ENCODE results near the gene ARFGAP3.

Gene ARFGAP3

GRCh38 chr22:42856865-42857704, at the start of gene ARFGAP3:
TSS of gene ARFGAP3 (minus strand) at chr22:42857273. CDS start at chr22:42857182, 91 bp downstream.
- no peak for FAIRE-seq

GRCh38 chr22:42905702-42906183, 48.7 kb upstream of the ARFGAP3 start:
- no peak for FAIRE-seq

GRCh38 chr22:42905217-42905616, 48.1 kb upstream of the ARFGAP3 start:
- no peak for FAIRE-seq

GRCh38 chr22:42904050-42904449, 47.0 kb upstream of the ARFGAP3 start:
- FAIRE-seq: no peak

- no peak for FAIRE-seq
These were observed 45.9 kb upstream of the ARFGAP3 start for GRCh38 chr22:42902875-42903510.

- no peak for FAIRE-seq
These were observed 44.9 kb upstream of the ARFGAP3 start for GRCh38 chr22:42901790-42902508.

- FAIRE-seq: no peak
These were observed 40.9 kb upstream of the ARFGAP3 start for GRCh38 chr22:42897960-42898359.

GRCh38 chr22:42895541-42895981, 38.5 kb upstream of the ARFGAP3 start:
- no peak for FAIRE-seq

GRCh38 chr22:42895087-42895486, 38.0 kb upstream of the ARFGAP3 start:
- no peak for FAIRE-seq

GRCh38 chr22:42893371-42894150, 36.5 kb upstream of the ARFGAP3 start:
- FAIRE-seq: no peak

- FAIRE-seq: no peak
These were observed 35.7 kb upstream of the ARFGAP3 start for GRCh38 chr22:42892571-42893316.

- no peak for FAIRE-seq
These were observed 35.1 kb upstream of the ARFGAP3 start for GRCh38 chr22:42892156-42892555.

- no peak for FAIRE-seq
These were observed 34.6 kb upstream of the ARFGAP3 start for GRCh38 chr22:42891696-42892095.

GRCh38 chr22:42891008-42891407, 33.9 kb upstream of the ARFGAP3 start:
- FAIRE-seq: no peak

- FAIRE-seq: no peak
These were observed 32.2 kb upstream of the ARFGAP3 start for GRCh38 chr22:42889304-42889703.

- FAIRE-seq: no peak
These were observed 30.7 kb upstream of the ARFGAP3 start for GRCh38 chr22:42887523-42888507.

- no peak for FAIRE-seq
These were observed 30.0 kb upstream of the ARFGAP3 start for GRCh38 chr22:42887120-42887519.

GRCh38 chr22:42885446-42885845, 28.4 kb upstream of the ARFGAP3 start:
- no peak for FAIRE-seq

- no peak for FAIRE-seq
These were observed 27.7 kb upstream of the ARFGAP3 start for GRCh38 chr22:42884616-42885375.

- FAIRE-seq: no peak
These were observed 26.9 kb upstream of the ARFGAP3 start for GRCh38 chr22:42883970-42884369.
